Measurements from ENCODE around the gene TAC4.
"Not testable (repeated sequence)": the region's sequence is repeated elsewhere in the genome, so short reads cannot be mapped to it uniquely, and the experiment has no call there.

TAC4 gene

DNA sequence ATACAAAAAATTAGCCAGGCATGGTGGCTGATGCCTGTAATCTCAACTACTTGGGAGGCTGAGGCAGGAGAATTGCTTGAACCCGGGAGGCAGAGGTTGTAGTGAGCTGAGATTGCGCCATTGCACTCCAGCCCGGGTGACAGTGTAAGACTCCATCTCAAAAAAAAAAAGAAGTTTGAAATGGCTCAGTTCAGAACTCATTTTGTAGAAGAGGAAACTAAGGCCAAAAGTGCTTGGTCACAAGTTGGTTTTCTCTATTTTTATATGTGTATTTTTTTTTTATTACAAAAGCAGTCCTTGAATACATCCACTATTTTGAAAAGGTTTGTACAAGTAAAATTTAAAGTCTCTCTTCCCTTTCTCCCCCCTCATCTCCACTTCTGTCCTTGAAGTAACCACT is 5.5 kb downstream of the TAC4 start:
- no peak for FAIRE-seq

DNA sequence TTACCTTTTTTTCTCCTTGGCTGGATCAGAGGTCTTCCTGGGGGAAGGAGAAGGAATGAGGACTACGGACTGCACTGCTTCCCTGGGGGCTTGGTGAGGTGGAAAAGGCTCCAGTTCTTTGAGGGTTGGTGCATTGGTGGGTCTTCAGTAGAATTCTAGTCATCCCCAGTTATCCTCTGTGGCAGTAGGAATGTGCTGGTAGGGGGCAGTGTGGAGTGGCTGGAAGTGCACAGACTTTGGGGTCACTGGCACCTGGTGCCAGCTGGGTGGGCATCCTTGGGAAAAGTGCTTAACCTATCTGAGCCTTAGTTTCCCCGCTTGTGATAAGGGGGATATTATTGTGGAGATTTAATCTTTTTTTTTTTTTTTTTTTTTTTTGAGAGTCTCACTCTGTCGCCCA is 6.3 kb downstream of the TAC4 start:
- no peak for FAIRE-seq

DNA sequence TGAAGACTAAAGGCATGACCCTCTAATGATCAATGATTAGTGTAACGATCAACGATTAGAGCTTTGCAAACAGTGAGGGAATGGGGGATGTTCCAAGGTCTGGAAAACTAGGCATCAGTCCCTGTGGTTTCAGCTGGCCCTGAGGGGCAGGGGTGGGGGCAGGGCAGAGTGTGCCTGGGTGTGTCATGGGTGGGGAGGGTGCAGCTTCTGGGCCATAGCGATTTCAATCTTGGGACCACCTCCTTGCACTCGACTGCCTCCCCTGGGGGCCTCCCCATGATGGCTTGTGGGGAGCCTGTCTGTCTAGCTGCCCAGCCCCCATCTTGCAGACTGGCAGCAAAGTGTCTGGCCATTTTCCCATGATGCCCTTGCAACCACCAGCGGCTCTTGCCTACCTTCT is 8.4 kb downstream of the TAC4 start:
- FAIRE-seq, result no peak

DNA sequence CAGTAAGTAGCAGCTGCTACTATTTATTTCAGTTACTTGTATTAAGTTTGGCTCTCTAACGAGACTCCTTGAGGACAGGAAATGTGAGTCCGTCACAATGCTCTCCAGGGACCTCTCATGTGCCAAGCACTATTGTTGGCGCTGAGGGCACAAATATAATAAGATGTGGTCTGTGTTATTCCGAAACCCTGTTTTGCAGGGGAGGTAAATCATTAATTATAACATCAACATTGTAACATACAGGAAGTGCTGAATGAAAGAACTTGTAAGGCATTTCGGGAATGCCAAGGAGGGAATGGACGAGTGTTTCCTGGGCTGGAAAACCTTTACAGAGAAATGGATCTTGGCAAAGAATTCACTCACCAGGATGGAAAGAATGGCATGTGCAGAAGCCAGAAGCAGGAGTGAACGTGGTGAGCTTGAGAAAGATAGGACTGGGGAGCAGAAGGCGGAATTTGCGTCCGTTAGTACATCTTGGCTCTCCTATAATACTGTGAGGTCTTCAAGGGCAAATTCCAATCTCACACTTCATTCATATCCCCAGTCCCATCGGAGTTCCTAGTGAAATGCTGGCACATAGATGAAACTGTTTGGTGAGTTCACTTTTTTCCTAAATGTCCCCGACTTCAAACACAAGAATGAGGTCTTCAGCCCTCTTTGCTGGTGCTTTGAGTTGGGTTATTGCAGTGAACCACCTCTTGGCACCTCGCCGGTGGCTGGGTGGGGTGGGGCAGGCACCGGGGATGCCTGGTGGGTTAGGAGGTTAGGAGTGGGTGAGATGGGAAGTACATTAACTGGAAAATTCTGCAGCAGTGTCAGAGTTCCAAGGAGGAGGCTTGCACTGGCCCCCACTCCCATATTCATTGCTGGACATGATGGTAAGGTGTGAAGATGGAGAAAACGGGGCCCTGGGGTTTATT is 11.5 kb downstream of the TAC4 start:
- FAIRE-seq, result no peak

DNA sequence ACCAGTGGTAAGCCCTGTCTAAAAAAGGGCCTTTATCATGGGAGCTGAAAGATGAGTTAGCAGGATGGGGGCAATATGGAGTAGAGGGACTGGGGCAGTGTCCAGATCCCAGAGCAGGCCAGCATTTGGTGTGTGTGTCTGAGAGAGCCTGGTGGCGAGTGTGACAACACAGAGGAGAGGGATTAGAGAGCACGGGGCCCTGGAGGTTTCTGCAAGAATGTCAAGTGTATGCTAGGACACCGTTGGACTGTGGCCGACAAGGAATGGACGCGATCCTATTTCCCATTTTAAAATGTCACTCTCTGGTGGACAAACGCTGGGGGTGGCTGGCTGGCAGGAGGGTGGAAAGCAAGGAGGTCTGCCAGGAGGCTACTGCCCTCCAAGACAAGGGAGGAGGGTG is 12.4 kb downstream of the TAC4 start:
- FAIRE-seq, result no peak

DNA sequence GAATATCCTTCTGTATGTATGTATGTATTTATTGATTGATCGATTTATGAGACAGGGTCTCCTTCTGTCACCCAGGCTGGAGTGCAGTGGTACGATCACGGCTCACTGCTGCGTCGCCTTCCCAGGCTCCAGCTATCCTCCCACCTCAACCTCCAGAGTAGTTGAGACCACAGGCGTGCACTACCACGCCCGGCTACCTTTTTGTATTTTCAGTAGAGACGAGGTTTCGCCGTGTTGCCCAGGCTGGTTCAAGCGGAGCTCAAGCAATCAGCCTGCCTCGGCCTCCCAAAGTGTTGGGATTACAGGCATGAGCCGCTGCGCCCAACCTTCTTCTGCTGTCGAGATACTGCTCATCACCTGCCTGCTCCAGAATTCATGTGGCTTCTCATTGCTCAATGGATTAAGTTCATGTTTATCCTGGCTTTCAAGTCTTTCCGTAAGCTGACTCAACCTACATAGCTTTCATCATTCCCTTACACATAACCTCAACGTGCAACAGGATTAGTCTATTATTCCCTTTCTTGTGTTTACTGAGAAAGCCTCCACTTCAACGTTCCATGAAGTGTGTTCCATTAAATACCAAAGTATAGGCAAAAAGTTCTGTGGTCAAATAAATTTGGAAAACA is 13.6 kb downstream of the TAC4 start:
- no peak for FAIRE-seq

DNA sequence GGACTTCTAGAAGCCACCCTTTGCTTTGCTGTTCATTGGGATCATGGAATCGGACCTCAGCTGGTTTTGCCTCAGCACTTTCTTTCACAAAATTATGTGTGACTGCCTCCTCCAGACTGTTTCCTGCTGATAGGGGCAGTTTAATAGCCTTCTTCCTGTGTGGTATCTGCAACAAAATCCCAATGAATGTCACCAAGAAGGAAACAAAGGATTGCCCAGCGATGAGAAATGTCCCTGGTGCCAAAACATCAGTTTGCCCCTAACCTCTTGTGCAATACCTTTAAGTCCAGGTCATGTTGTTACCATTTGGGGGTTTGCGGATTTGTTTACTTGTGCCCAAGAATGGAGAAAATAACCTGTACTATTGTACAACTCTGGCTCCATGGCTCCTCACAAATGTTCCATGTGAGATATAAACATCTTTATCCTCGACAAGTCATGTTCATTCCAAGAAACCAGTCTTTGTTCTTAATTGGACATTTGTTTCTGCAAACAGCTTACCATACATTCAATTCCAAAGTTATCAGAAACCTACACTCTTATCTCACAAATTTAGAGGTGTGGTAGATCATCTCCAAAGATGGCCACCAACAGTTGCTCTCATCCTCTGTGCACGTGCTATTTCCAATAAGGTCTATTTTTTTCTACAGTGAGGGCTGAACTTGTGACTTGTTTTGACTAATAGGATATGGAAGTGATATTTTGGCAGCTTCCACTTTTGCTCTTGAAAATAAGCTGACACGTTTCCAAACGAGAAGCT is 14.8 kb downstream of the TAC4 start:
- no peak for FAIRE-seq

DNA sequence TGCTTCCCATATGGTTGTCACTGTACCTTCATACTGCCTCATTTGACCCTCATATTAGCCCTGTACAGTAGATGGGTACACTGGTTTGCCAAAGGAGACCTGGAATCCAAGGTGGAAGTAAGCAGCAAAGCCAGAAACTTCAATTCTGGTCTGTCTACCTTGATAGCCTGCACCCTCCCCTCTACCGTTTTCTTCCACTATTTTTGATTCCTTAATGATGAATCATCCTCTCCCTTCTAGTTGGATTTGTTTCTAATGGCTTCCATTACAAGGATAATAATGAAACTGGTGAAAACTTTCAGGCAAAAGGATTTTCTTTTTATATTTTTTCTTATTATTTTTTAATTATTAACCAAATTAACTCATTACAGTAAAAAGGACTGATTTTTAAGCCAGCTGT is 17.3 kb downstream of the TAC4 start:
- FAIRE-seq, result no peak

DNA sequence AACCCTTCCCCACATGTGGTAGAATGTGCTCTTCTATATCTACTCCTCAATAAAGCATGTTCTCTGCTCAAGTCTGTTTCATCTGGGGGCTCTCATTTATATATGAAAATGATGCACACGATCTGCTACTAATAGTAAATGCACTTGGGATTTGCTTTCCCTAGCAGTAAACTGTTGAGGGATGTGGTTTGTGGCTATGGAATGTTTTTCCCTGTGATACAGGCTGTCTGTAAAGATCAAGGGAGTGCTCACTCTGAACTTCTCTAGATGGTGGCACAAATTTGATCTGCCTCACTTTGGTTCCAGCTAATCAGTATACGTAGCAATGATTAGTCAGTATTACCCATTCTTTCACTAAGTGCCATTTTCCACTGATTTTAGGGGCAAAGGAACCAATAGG is 18.8 kb downstream of the TAC4 start:
- no peak for FAIRE-seq

DNA sequence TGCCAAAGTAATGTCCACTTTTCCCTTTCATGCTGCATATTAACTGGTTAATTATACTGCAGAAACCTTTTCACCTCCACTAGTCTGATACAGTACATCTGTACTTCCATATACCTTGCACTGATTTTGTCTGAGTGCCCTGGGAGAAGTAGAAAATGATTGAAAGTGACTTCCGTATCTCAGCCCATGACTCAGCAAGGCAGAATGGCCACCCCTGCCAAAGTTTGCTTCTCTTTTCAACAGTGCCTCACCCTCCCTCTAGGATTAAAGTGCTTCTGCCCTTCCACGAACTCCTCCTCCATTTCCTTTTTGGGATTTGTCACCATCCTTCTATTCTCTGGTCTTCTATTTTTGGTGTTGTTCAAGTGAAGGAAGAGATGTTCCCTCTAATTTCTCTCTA is 19.5 kb downstream of the TAC4 start:
- not testable (repeated sequence) for FAIRE-seq

DNA sequence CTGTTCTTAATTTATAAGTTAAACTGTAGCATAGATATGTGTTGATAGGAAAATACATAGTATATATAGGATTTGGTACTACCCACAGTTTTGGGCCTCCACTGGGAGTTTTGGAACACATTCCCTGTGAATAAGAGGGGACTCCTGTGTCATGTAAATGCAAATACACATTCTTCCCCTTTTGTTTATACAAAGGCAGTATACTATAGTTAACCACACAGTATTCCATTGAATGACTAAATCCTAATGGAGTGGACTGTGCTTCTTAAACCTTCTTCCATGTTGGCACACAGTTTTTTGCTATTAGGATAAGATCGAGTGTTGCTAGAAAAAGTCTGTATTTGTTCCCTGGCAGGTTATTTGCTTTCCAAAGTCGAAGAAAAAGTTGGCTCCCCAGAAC is 22.2 kb downstream of the TAC4 start:
- FAIRE-seq, result no peak

DNA sequence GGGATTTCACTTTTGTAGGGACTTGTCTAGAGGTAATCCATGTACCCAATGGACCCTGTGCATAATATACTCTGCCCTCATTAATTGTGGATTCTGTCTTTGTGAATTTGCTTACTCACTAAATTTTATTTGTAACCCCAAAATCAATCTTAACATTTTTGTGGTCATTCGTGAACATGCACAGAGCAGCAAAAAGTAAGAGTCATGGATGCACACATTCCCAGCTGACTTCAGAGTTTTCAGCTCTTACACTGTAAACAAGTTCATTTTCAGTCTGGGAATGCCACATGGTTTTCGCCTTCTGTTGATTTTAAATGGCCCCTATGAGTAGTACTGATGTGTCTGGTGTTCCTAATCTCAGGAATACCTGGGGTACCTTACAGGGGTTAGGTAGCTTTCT is 24.3 kb downstream of the TAC4 start:
- no peak for FAIRE-seq

DNA sequence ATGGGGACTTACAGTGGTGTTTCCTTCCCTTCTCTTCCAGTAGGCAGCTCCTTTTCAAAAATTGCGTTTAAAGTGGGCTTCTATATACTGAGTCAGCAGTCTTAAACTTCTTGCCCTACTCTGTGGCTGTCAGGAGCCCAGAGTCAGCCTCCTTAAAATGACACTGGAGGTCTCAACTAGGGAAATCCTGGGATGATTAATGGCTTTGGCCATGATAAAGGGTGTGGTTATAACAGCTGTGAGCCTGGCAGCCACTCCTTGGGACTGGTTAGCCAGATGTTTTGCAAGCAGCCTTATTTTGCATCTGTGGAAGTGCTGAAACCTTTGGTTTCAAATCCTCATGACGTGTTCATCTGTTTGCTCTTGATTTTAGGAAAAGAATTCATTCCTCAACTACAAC is 25.0 kb downstream of the TAC4 start:
- FAIRE-seq, result no peak

DNA sequence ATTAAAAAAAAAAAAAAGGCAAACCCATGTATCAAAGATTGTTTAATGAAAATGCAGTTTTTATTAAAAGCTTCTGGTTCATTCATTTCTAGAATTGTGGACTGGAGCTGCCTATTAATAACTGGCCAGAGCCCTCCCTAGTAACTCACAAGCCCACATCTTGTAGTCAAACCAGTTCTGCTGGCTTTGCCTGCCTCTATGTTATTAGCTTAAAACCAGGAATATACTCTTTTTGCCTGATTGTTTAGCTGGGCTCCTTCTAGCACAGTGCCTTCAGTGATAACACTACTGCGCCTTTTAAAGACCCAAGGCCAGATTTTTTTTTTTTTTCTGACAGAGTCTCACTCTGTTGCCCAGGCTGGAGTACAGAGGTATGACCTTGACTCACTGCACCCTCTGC is 26.0 kb downstream of the TAC4 start:
- FAIRE-seq, result no peak

DNA sequence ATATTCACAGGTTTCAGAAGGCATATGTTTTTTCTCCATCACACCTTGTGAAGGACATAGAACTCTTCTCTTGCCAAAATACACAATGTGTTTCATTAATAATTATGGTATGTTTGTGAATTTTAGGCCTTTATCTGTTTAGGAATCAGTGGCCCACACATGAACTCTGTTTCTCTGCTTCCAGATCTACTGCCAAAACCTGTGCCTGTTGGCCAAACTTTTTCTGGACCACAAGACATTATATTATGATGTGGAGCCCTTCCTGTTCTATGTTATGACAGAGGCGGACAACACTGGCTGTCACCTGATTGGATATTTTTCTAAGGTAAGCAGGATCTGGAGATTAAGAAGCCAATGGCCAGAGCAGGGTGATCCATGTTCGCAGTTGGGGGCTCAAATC is 26.4 kb downstream of the TAC4 start:
- FAIRE-seq, result no peak

DNA sequence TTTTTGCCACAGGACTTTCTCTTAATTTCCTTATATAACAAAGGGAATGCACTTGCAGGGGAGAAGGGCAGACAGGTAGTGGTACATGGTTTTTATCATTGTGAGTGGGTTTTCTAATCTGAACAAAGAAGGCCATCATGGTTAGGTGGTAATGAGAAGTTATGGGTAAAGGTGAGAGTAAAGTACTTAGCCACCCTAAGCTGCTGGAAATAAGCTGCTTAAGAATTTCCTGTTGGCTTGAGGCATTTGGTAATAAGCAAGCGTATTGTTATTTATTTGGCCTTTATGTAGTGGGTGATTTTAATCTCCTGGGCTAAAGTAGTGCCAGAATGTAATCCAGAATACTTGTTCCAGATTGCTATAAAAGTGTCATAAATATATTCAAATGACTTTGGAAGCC is 27.1 kb downstream of the TAC4 start:
- no peak for FAIRE-seq

DNA sequence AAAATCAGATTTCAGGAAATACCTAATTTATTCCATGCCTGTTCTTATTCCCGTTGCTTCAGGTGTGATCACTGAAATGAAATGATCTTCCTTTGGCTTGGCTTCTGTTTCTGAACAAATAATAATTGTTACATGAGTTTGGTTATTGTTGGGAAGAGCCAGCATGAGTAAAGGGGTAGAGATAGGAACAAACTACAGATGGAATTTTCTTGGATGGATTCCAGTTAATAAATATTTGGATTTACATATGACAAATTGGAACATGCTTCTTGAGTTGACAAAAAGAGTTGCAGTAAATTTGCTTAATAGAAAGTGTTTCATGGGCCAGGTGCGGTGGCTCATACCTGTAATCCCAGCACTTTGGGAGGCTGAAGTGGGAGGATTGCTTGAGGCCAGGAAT is 28.2 kb downstream of the TAC4 start:
- no peak for FAIRE-seq

DNA sequence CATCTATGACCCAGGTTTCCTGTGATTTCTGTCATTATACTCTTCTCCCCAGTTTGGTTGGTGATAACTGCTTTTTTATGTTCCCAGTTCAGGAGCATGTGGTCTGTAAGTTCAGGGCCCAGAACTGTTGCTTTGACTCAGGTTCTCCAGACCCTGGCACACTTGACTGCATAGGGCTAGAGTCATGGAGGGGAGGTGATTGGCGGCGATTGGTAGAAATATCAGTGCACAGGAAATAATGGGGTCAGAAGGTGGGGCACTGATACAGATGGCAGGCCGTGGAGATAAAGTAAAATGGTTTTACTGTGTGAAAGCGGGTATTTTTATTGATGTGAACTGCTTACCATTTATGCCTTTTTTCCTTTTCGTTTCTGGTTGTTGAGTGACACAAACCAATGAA is 28.7 kb downstream of the TAC4 start:
- no peak for FAIRE-seq

DNA sequence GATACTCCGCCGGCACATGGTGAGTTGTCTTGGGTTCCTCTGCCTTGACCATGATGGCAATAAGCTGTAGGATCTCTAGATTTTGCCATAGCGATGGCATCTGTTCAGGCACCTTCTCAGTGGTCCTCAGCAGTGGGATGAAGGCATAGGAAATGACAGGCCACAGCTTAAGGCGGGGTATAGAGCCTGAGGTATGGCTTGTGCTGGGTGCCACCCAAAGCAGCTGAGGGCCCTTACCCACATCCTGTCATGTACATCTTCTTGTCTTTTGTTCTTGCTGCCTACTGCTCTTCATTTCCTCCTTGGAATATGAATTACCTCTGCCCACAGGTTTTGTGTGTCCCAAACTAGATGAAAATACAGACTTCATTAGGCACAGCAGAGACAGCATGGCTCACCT is 29.9 kb downstream of the TAC4 start:
- no peak for FAIRE-seq

DNA sequence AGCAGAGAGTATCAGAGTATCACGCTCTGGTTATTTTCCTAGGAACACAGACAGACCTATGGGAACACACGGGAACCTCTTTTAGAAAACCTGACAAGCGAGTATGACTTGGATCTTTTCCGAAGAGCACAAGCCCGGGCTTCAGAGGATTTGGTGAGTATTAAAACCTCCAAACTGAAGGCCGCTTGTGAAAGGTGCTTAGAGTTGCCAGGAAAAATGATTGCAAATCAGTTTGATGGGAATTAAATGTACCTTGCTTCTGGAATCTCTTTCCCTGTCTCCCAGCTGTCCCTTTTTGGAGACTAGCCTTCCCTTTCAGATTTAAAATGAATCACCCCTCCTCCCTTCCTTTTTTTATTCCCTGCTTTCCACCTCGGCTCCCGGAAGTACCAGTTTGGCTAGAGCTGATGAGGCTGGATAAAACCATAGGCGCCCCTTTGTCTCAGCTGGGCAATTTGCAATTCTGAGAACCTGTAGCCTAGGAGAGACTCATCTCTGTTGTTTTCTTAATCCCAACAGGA is 32.0 kb downstream of the TAC4 start:
- FAIRE-seq, result no peak

DNA sequence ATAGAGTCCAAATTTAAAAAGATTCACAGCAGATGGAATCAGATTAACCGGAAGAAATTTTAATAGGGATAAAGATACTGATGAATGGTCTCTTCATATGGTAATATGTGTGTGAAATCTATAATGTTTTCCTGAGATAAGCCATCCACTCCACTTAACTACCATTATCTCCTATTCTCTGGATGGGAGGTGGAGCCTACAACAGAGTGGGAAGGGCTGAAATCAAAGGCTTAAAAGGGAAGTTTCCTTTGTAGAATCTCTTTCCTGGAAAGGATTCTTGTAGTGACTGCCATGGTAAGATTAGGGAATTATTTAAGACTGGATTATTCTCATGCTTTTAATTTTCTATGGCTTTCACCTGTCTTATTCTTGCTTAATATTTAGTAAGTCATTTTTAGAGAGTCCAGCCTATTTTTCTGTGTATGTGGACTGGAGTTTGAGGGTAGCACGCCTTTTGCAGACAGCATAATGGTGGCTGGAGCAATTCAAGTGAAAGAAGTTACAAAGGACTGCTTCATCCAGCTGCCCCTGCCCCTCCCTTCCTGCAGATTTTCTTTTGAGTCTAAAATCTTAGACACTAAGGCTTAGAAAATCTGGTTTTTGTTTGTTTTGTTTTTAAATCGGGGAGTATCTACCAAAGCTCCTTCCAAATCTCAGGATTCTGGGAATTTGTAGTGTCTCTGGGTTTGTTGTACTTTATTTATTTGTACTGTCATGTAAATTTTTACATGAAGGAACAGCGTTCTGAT is 32.9 kb downstream of the TAC4 start:
- no peak for FAIRE-seq

DNA sequence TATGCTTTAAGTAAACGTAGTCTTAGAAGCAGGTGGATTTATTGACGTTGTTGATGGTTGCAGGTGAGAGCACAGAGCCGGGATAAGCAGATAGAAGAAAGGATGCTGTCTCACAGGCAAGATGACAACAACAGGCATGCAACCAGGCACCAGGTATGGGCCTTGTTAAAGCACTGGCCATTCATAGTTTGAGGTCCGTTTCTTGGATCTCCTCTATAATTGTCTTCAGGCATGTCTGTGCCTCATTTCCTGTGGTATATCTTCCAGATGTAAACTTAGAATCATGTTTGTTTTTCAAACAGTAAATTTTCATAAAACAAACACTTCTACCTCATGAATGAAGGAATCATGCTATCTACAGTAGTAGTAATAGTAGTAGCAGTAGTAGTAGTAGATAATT is 38.8 kb downstream of the TAC4 start:
- FAIRE-seq, result no peak

DNA sequence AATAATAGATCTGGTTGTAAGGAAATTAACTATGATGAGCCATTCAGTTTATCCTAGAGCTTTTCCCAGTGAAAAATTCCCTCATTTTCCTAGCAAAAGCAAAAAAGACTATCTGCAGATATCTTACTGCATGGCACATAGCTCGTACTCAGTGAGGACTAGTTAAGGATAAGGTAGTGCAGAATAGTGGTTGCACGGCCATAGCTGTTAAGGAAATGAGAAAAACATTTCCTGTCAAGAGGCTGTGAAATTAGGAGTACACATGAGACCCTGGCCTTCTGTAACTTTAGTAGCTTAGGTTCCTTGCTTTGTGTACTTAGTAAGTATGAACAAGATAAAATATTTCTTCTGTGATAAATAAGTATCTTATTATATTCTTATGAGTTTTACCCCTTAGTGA is 49.1 kb downstream of the TAC4 start:
- no peak for FAIRE-seq
